GM23338 (cell line): ENCODE results near the gene NTM. TPM values are rescaled to one million over a fixed set of nuclear protein-coding genes. Genes with fewer than 3 reads are reported as not detected.

Experiments used
- ATAC-seq: fragments of 200-7000 bp; cut with Tn5 transposase; 3 replicates; pipeline ENCODE4 v1.9.1; 2020
- DNase-seq: peaks from one replicate; pipeline ENCODE4 v3.0.0-alpha.2; 2015; ENCODE audit warnings: low spot score
- H2AFZ ChIP-seq: fragments of 200-600 bp; sonication (generic); 2 replicates; pipeline ENCODE4 v1.8.0; 2016; ENCODE audit warnings: antibody characterized with exemption, mild to moderate bottlenecking, moderate library complexity
- H3F3A ChIP-seq: fragments of 200-600 bp; sonication (generic); replicated peaks from 2 replicates; pipeline ENCODE4 v1.8.0; 2017; ENCODE audit warnings: antibody characterized with exemption, mixed run types, low read depth
- H3K27ac ChIP-seq: fragments of 200-600 bp; sonication (generic); 2 replicates; pipeline ENCODE4 v1.6.1; 2016; ENCODE audit warnings: low read depth
- H3K27me3 ChIP-seq: fragments of 200-600 bp; sonication (generic); 2 replicates; pipeline ENCODE4 v1.8.0; 2016; ENCODE audit warnings: mild to moderate bottlenecking, mixed run types, moderate library complexity; ENCODE audit not compliant: insufficient read depth
- H3K36me3 ChIP-seq: fragments of 200-600 bp; sonication (generic); 2 replicates; pipeline ENCODE4 v1.8.0; 2016; ENCODE audit warnings: mild to moderate bottlenecking; ENCODE audit not compliant: insufficient read depth
- H3K4me1 ChIP-seq: fragments of 200-600 bp; sonication (generic); 2 replicates; pipeline ENCODE4 v1.8.0; 2016; ENCODE audit warnings: mild to moderate bottlenecking, moderate library complexity; ENCODE audit not compliant: insufficient read depth
- H3K4me2 ChIP-seq: fragments of 200-600 bp; sonication (generic); 2 replicates; pipeline ENCODE4 v1.7.1; 2017; ENCODE audit warnings: mixed run types
- H3K4me3 ChIP-seq: fragments of 200-600 bp; sonication (generic); 2 replicates; pipeline ENCODE4 v1.6.1; 2016; ENCODE audit warnings: mixed run types
- H3K79me2 ChIP-seq: fragments of 200-600 bp; sonication (generic); replicated peaks from 2 replicates; pipeline ENCODE4 v1.8.0; 2017; ENCODE audit warnings: mild to moderate bottlenecking; ENCODE audit not compliant: insufficient read depth
- H3K9me2 ChIP-seq: fragments of 200-600 bp; sonication (generic); 2 replicates; pipeline ENCODE4 v1.8.0; 2017; ENCODE audit not compliant: insufficient read depth
- H4K20me1 ChIP-seq: fragments of 200-600 bp; sonication (generic); replicated peaks from 2 replicates; pipeline ENCODE4 v1.8.0; 2017; ENCODE audit warnings: mild to moderate bottlenecking; ENCODE audit not compliant: insufficient read depth
- H3K27ac Mint-ChIP-seq: 2 replicates; pipeline ENCODE4 v1.8.0; 2020; ENCODE audit warnings: inconsistent platforms, mild to moderate bottlenecking, moderate library complexity, mixed read lengths
- H3K27me3 Mint-ChIP-seq: 3 replicates; pipeline ENCODE4 v1.8.0; 2022; ENCODE audit warnings: low read depth, mild to moderate bottlenecking, moderate library complexity, mixed read lengths, inconsistent platforms; ENCODE audit not compliant: insufficient read depth, poor library complexity
- H3K36me3 Mint-ChIP-seq: 3 replicates; pipeline ENCODE4 v1.8.0; 2021; ENCODE audit warnings: low read depth, mild to moderate bottlenecking, inconsistent platforms, moderate library complexity, mixed read lengths
- H3K4me1 Mint-ChIP-seq: 3 replicates; pipeline ENCODE4 v1.8.0; 2020; ENCODE audit warnings: mild to moderate bottlenecking, inconsistent platforms, mixed read lengths
- H3K4me3 Mint-ChIP-seq: 3 replicates; pipeline ENCODE4 v1.8.0; 2021; ENCODE audit warnings: moderate library complexity, mild to moderate bottlenecking, inconsistent platforms, mixed read lengths
- H3K9me3 Mint-ChIP-seq: 3 replicates; pipeline ENCODE4 v1.8.0; 2020; ENCODE audit warnings: moderate library complexity, mild to moderate bottlenecking, inconsistent platforms, mixed read lengths
- CTCF ChIP-seq, 2 experiments: fragments of 200-600 bp in 1 of 2; sonication (generic) in 1 of 2; conservative IDR thresholded peaks; 2 replicates each; pipeline versions ENCODE4 v1.5.1 to v1.6.1; 2016 to 2017; ENCODE audit warnings: antibody characterized with exemption in 2 of 2, low read depth in 2 of 2, mild to moderate bottlenecking in 2 of 2, moderate library complexity in 1 of 2
- EZH2phosphoT487 ChIP-seq: fragments of 200-600 bp; sonication (generic); IDR thresholded peaks from one replicate; pipeline ENCODE4 v1.8.1; 2018; ENCODE audit warnings: antibody characterized with exemption; ENCODE audit not compliant: unreplicated experiment
- JUNB ChIP-seq: IDR thresholded peaks from one replicate; pipeline ENCODE4 v1.6.1; 2016; ENCODE audit warnings: antibody characterized with exemption; ENCODE audit not compliant: unreplicated experiment
- ZNF114 ChIP-seq: fragments of 250-450 bp; sonication (Bioruptor Pico); IDR thresholded peaks from 2 replicates; pipeline ENCODE4 v1.5.0; 2020; ENCODE audit warnings: mild to moderate bottlenecking, moderate library complexity
- ZNF462 ChIP-seq: fragments of 250-450 bp; sonication (Bioruptor Pico); IDR thresholded peaks from 2 replicates; pipeline ENCODE4 v1.5.0; 2020; ENCODE audit warnings: mild to moderate bottlenecking, moderate library complexity
- polyA plus RNA-seq: library from polyadenylated mRNA; unstranded; fragments of >200 nt; fragmentation: Nextera tagmentation; extraction: Ambion mirVana; gene quantifications from 2 replicates; pipeline ENCODE4 v1.2.1, GENCODE V29; 2016
- total RNA-seq: library from RNA; depleted of rRNA; stranded (reverse); fragments of >200 nt; shearing (Covaris generic); gene quantifications from 2 replicates; pipeline ENCODE4 v1.2.3, GENCODE V29; 2014
- TF ChIP-seq, protein P1 (sequence below): IDR thresholded peaks from 2 replicates; pipeline ENCODE4 v1.6.1; 2016; ENCODE audit warnings: antibody characterized with exemption
- TF ChIP-seq, protein P2 (sequence below): IDR thresholded peaks from one replicate; pipeline ENCODE4 v1.6.1; 2018; ENCODE audit warnings: antibody characterized with exemption; ENCODE audit not compliant: unreplicated experiment

The NTM gene
- total and polyA plus RNA-seq, 2 experiments from 2014 or later, result 10.6 to 14.6 TPM

- no peak for TF ChIP-seq ZNF462 (CRISPR knock-in tag)
- no peak for TF ChIP-seq ZNF114
These were observed 919.3 kb downstream of the NTM start (continued) for GRCh38 chr11:132289590-132290256.

- H3K4me1 Mint-ChIP-seq, result peaks cover 13% of the 10 kb centered on the region
- Histone ChIP-seq H3K9me2 (0 out of 2 replicates have a peak, but pooled peaks cover 6% of the 10 kb centered on the region), H4K20me1 (no peaks in the 10 kb centered on the region), H3K36me3 (no peaks in the 10 kb centered on the region), H3K27me3 (no peaks in the 10 kb centered on the region), H3K27ac (no peak overlapping the region), H3K79me2 (no peaks in the 10 kb centered on the region), H2AFZ (no peak overlapping the region), H3K4me3 (no peak overlapping the region), H3F3A (no peaks in the 10 kb centered on the region), H3K4me2 (no peak overlapping the region), H3K4me1 (no peaks in the 10 kb centered on the region)
- no peak overlapping the region for H3K4me3 Mint-ChIP-seq
- ATAC-seq (no peak), DNase-seq (no peak)
- no peak overlapping the region for H3K27ac Mint-ChIP-seq
- H3K36me3 Mint-ChIP-seq, result no peaks in the 10 kb centered on the region
- H3K9me3 Mint-ChIP-seq, result no peaks in the 10 kb centered on the region
- peaks cover 2% of the 10 kb centered on the region for H3K27me3 Mint-ChIP-seq
- TF ChIP-seq, protein P1, sequence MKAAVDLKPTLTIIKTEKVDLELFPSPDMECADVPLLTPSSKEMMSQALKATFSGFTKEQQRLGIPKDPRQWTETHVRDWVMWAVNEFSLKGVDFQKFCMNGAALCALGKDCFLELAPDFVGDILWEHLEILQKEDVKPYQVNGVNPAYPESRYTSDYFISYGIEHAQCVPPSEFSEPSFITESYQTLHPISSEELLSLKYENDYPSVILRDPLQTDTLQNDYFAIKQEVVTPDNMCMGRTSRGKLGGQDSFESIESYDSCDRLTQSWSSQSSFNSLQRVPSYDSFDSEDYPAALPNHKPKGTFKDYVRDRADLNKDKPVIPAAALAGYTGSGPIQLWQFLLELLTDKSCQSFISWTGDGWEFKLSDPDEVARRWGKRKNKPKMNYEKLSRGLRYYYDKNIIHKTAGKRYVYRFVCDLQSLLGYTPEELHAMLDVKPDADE, result no peak
- TF ChIP-seq, protein P2, sequence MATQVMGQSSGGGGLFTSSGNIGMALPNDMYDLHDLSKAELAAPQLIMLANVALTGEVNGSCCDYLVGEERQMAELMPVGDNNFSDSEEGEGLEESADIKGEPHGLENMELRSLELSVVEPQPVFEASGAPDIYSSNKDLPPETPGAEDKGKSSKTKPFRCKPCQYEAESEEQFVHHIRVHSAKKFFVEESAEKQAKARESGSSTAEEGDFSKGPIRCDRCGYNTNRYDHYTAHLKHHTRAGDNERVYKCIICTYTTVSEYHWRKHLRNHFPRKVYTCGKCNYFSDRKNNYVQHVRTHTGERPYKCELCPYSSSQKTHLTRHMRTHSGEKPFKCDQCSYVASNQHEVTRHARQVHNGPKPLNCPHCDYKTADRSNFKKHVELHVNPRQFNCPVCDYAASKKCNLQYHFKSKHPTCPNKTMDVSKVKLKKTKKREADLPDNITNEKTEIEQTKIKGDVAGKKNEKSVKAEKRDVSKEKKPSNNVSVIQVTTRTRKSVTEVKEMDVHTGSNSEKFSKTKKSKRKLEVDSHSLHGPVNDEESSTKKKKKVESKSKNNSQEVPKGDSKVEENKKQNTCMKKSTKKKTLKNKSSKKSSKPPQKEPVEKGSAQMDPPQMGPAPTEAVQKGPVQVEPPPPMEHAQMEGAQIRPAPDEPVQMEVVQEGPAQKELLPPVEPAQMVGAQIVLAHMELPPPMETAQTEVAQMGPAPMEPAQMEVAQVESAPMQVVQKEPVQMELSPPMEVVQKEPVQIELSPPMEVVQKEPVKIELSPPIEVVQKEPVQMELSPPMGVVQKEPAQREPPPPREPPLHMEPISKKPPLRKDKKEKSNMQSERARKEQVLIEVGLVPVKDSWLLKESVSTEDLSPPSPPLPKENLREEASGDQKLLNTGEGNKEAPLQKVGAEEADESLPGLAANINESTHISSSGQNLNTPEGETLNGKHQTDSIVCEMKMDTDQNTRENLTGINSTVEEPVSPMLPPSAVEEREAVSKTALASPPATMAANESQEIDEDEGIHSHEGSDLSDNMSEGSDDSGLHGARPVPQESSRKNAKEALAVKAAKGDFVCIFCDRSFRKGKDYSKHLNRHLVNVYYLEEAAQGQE, result no peak
- no peak for TF ChIP-seq EZH2phosphoT487
- no peak for TF ChIP-seq ZNF114
- no peak for TF ChIP-seq CTCF (conservative IDR thresholded peaks at IDR 0.05; ENCODE audit: low read depth in 2 of 2)
- TF ChIP-seq JUNB, result no peak
These were observed 923.2 kb downstream of the NTM start for GRCh38 chr11:132293586-132293985.
